GM13976 (cell line): ENCODE results near the gene ECM2.

Experiments
- DNase-seq: peaks from one replicate; pipeline ENCODE4 v3.0.0; 2012; ENCODE audit warnings: low spot score
- CTCF ChIP-seq: IDR thresholded peaks from 2 replicates; pipeline ENCODE4 v1.5.1; 2012; ENCODE audit warnings: borderline replicate concordance, mild to moderate bottlenecking; ENCODE audit not compliant: insufficient read depth; ENCODE audit errors: extremely low read depth, missing control alignments, control extremely low read depth
- in situ Hi-C: fragments of 300-500 bp; cut with MboI; formaldehyde crosslinking; loops from one replicate; pipeline ENCODE4 v1.12.0; 2022; ENCODE audit warnings: low sequenced_read_pairs, mixed read lengths, inconsistent platforms; ENCODE audit not compliant: unreplicated experiment

ECM2 gene

DNA sequence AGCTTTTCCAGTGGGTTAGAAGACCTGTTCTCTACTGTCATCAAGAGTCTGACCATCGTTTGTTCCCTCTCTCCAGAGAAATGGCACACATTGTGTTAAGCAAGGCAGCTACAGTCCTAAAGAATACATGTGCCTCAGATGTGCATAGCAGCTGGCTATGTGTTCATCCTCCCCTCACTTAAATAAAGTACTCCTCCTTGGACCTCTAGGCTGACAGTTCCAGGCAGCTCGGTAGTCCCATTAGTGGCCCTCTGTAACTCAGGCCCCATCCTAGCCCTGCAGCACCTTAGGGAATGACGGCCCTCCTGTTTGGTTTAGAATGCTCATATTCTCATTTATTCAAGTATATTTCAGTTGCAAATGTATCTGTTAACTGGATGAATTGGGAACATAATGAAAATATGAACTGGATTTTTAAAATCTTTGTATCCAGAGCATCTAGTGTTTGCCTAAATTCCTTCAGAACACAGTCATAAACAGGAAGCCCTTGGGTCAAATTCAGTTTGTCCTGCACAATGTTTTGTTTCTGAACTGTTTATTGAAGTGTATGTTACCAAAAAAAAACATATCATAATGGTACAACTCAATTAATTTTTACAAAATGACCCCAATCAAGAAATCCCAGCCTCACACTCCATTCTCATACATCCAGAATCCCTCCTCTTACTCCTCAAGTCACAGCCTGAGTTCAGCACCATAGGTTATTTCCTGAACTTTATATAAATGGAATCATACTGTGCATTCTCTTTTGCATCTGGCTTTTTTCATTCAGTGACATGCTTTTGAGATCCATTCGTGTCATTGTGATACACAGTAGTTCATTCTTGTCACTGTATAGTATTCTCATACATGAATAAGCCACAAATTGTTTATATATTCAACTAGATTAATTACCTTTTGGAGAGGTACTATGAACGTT, 51.9 kb downstream of the ECM2 start:
- no peak for DNase-seq
- TF ChIP-seq CTCF = no peak
- in situ Hi-C loops = loop anchor here (25.0 kb wide), 1 partner anchor 303 kb away; no protein-coding TSS in a partner anchor

DNA sequence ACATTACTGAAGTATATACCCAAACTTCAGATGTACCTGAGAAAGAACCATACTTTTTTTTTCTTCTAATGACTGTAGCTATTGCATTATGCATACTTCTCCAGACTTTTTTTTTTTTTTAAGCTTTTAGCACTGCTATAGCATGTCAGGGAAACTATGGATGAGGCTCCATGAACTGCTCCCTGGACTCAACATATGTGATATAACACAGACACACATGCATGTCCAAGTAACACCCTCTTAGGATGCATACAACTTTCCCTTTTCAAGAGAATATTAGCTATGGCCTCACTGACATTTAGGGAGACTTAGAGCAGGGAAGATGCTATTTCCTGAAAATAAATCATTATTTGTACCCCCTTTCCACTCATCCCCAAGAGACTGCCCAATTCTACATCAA, 53.0 kb downstream of the ECM2 start:
- in situ Hi-C loops = loop anchor here (25.0 kb wide), 1 partner anchor 304 kb away; no protein-coding TSS in a partner anchor
- TF ChIP-seq CTCF = no peak
- DNase-seq = no peak

DNA sequence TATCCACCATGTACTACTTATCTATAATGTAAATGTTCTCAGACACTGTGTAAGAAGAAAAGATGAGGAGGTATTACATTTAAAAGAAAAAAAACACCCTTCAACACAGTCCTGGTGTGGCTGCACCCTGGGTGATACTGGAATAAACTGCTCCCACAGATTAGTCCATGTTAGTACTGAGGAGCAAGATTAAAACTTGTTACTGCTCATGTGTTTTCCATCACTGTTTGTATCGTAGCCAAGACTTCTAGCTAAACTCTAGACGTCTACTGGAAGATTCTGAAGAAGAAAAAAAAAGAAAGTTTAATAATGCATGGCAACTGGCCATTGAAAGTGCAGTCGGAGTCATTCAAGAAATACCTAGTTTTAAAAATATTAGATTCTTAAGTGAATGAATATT, 53.5 kb downstream of the ECM2 start, which contains the start of gene ASPN:
Gene ASPN, minus strand, starts transcription at position 178 of the 400 bp plus-strand sequence.
- TF ChIP-seq CTCF = no peak
- no peak for DNase-seq
- in situ Hi-C loops = loop anchor here (25.0 kb wide), 1 partner anchor 305 kb away; no protein-coding TSS in a partner anchor

GRCh38 chr9:92480986-92481633, 54.7 kb downstream of the ECM2 start:
- no peak for TF ChIP-seq CTCF
- in situ Hi-C loops = loop anchor here (25.0 kb wide), 1 partner anchor 306 kb away; no protein-coding TSS in a partner anchor
- DNase-seq = peak; percentile 38

- no peak for TF ChIP-seq CTCF
- DNase-seq = no peak
- in situ Hi-C loops = loop anchor here (25.0 kb wide), 1 partner anchor 307 kb away; no protein-coding TSS in a partner anchor
Observed at GRCh38 chr9:92480291-92480771, 55.5 kb downstream of the ECM2 start.

- in situ Hi-C loops = loop anchor here (25.0 kb wide), 1 partner anchor 308 kb away; no protein-coding TSS in a partner anchor
- TF ChIP-seq CTCF = no peak
- DNase-seq = no peak
Observed at GRCh38 chr9:92479346-92479745, 56.4 kb downstream of the ECM2 start.
